Heart right ventricle (tissue), 16 donors: ENCODE results near the gene SOBP. TPM values are rescaled to one million over a fixed set of nuclear protein-coding genes. Genes with fewer than 3 reads are reported as not detected.

Source experiments
- ATAC-seq, 8 donors: fragments of 200-7000 bp; cut with Tn5 transposase; one replicate each; pipeline ENCODE4 v1.9.1; 2020; ENCODE audit warnings: mild to moderate bottlenecking in 8 of 8, moderate library complexity in 8 of 8, moderate number of reproducible peaks in 1 of 8
- DNase-seq, 2 donors: peaks; one replicate each; pipeline ENCODE4 v3.0.0-alpha.2; 2020
- H3K27ac ChIP-seq, 10 donors: fragments of 200-600 bp; sonication (generic) in 2 of 10; one replicate each; pipeline versions ENCODE4 v1.5.0 to v1.8.0; 2020 to 2022; ENCODE audit warnings: mild to moderate bottlenecking in 3 of 10
- H3K27me3 ChIP-seq, 7 donors: fragments of 200-600 bp; one replicate each; pipeline ENCODE4 v1.8.0; 2021 to 2022; ENCODE audit warnings: mild to moderate bottlenecking in 2 of 7
- H3K36me3 ChIP-seq, 9 donors: fragments of 200-600 bp; sonication (generic) in 1 of 9; one replicate each; pipeline versions ENCODE4 v1.5.0 to v1.8.0; 2020 to 2022; ENCODE audit warnings: mild to moderate bottlenecking in 2 of 9
- H3K4me1 ChIP-seq, 9 donors: fragments of 200-600 bp; sonication (generic) in 1 of 9; one replicate each; pipeline versions ENCODE4 v1.5.0 to v1.8.0; 2020 to 2022; ENCODE audit warnings: mild to moderate bottlenecking in 4 of 9
- H3K4me3 ChIP-seq, 10 donors: fragments of 200-600 bp; sonication (generic) in 2 of 10; one replicate each; pipeline versions ENCODE4 v1.5.0 to v1.8.0; 2020 to 2022; ENCODE audit warnings: mild to moderate bottlenecking in 7 of 10, moderate library complexity in 2 of 10
- H3K9me3 ChIP-seq, 11 donors: fragments of 200-600 bp in 10 of 11; sonication (generic) in 2 of 11; one replicate each; pipeline versions ENCODE4 v1.5.0 to v1.8.0; 2013 to 2022; ENCODE audit warnings: mild to moderate bottlenecking in 2 of 11, control low read depth in 1 of 11, moderate library complexity in 1 of 11
- CTCF ChIP-seq, 9 donors: fragments of 200-600 bp; sonication (generic) in 2 of 9; IDR thresholded peaks; one replicate each; pipeline versions ENCODE4 v1.5.0 to v1.8.0; 2021 to 2022; ENCODE audit warnings: antibody characterized with exemption in 9 of 9, mild to moderate bottlenecking in 5 of 9, moderate library complexity in 1 of 9
- WGBS, 2 donors: extraction: QIAGEN DNeasy Blood & Tissue Kit; methylation state at CpG; one replicate each; pipeline ENCODE4 v1.1.7; 2013; ENCODE audit warnings: inconsistent platforms in 1 of 2; 5-methylcytosine and 5-hydroxymethylcytosine counted together
- intact Hi-C, 10 donors: fragments of 100-400 bp; cut with DNase I; formaldehyde crosslinking; loops; one replicate each; pipeline versions ENCODE4 v1.11.1 to v1.14.2; 2022
- polyA plus RNA-seq, 2 donors: library from polyadenylated mRNA; stranded (reverse); fragments of 200-250 nt; gene quantifications; one replicate each; pipeline ENCODE4 v1.2.3, GENCODE V29; 2013
- total RNA-seq, 10 donors: library from RNA; stranded (reverse); fragmentation: NEBNext Ultra II Directional in 3 of 10; extraction: Animal tissue kit (Norgen Biotek cat#: 25700) in 3 of 10; gene quantifications; one replicate each; pipeline versions ENCODE4 v1.2.1 to v1.2.4, GENCODE V29; 2021 to 2023
- donor health status: Arrhythmogenic right ventricular cardiomyopathy.
- donor health status: ischemic (EF 13 %, LVEDD 7.1; RV severe dilation, severe dysfunction).
- donor health status: healthy with polysubstance abuse.
- donor health status: DM: no; HTN: yes; CAD: no.
- donor health status: DM: no; HTN: no; CAD: no.
- donor health status: ischemic (EF 25% LVEDD 6.9; RV normal size, moderate dysfunction).
- donor health status: ischemic (EF 25% LVEDD 5.7; RV mildly dilated, moderate dysfunction).
- donor health status: healthy.
- donor health status: DM: yes; HTN: yes; CAD: no.
- donor health status: Ischemic cardiomyopathy.
- donor health status: ischemic (EF 35%, LVEDD 5.7; RV mildly dilated, moderate dysfunction).
- donor health status: nonischemic (EF 11% LVEDD 7.7; RV severe dilation, severe dysfunction).
- donor health status: DM: yes; HTN: yes; CAD: no.
- donor health status: PGD.
- donor health status: ischemic (EF 29% LVEDD 5.4; RV normal size, mild dysfunction).
- donor health status: nonischemic (EF 23%, LVEDD 6.1; RV moderate dilation, normal function).

SOBP gene
- total and polyA plus RNA-seq, 12 donors = 5.2 to 25.3 (median 18.2) TPM

- peak; percentile 85 to 96 (median 92) for ATAC-seq
- Histone ChIP-seq H3K27ac (peak overlapping the region in 2 of 10 donors; percentile 23 to 45), H3K9me3 (no peaks in the 10 kb centered on the region), H3K4me1 (peaks cover 7 to 31% (median 19%) of the 10 kb centered on the region in 9 donors), H3K36me3 (no peaks in the 10 kb centered on the region), H3K4me3 (peak overlapping the region in 7 of 10 donors; percentile 19 to 43 (median 28)), H3K27me3 (no peaks in the 10 kb centered on the region)
- DNase-seq = peak; percentile 88 to 89
- peak; percentile 87 to 95 (median 92) for TF ChIP-seq CTCF (IDR thresholded peaks at IDR 0.05)
- intact Hi-C loops = loop anchor here in 9 of 10 donors (1.0 to 10.0 kb wide), 10 partner anchors 29 to 360 kb away; partner anchors contain the start of gene SOBP (in 1 of the 9)
- 5 to 9% methylated on average over 15 of the region's 15 CpGs for WGBS, 2 donors
Measured at GRCh38 chr6:107674995-107675738, 185.2 kb downstream of the SOBP start.

GRCh38 chr6:107676042-107676441 lies 186.1 kb downstream of the SOBP start:
- Histone ChIP-seq H3K4me1 (peaks cover 4 to 22% (median 12%) of the 10 kb centered on the region in 9 donors), H3K27me3 (no peaks in the 10 kb centered on the region), H3K4me3 (no peak overlapping the region), H3K27ac (no peak overlapping the region), H3K36me3 (no peaks in the 10 kb centered on the region), H3K9me3 (no peaks in the 10 kb centered on the region)
- ATAC-seq (no peak), DNase-seq (no peak)
- WGBS, 2 donors = 60 to 63% methylated on average over 11 of the region's 11 CpGs
- no peak for TF ChIP-seq CTCF (IDR thresholded peaks at IDR 0.05)
- intact Hi-C loops = loop anchor here in 6 of 10 donors (2.0 to 10.0 kb wide), 6 partner anchors 169 to 361 kb away; partner anchors contain the start of gene SOBP (in 1 of the 6)

GRCh38 chr6:107677399-107677798 lies 187.5 kb downstream of the SOBP start:
- Histone ChIP-seq H3K36me3 (no peaks in the 10 kb centered on the region), H3K27me3 (no peaks in the 10 kb centered on the region), H3K27ac (no peak overlapping the region), H3K4me1 (peaks cover 0 to 15% (median 5%) of the 10 kb centered on the region in 9 donors), H3K4me3 (no peak overlapping the region), H3K9me3 (no peaks in the 10 kb centered on the region)
- DNase-seq (no peak), ATAC-seq (no peak)
- intact Hi-C loops = loop anchor here in 6 of 10 donors (2.0 to 10.0 kb wide), 6 partner anchors 167 to 363 kb away; partner anchors contain the start of gene SOBP (in 1 of the 6)
- no peak for TF ChIP-seq CTCF (IDR thresholded peaks at IDR 0.05)
- WGBS, 2 donors = 97 to 98% methylated on average over 1 of the region's 1 CpG

GRCh38 chr6:107679457-107679856 lies 189.5 kb downstream of the SOBP start:
- Histone ChIP-seq H3K4me1 (peaks cover 0 to 10% (median 5%) of the 10 kb centered on the region in 9 donors), H3K27ac (peak overlapping the region in 1 of 10 donors; percentile 50), H3K27me3 (no peaks in the 10 kb centered on the region), H3K4me3 (no peak overlapping the region), H3K36me3 (no peaks in the 10 kb centered on the region), H3K9me3 (peaks cover 0 to 14% (median 0%) of the 10 kb centered on the region in 11 donors)
- WGBS, 2 donors = 53 to 70% methylated on average over 4 of the region's 4 CpGs
- no peak for TF ChIP-seq CTCF (IDR thresholded peaks at IDR 0.05)
- ATAC-seq (peak in 4 of 8 donors; percentile 35 to 79 (median 55)), DNase-seq (peak in 1 of 2 donors; percentile 45)
- intact Hi-C loops = loop anchor here in 5 of 10 donors (5.0 to 10.0 kb wide), 5 partner anchors 165 to 365 kb away; partner anchors contain the start of gene SOBP (in 1 of the 5)
